GM15510 (cell line): ENCODE measurements around the gene MTHFSD.

Source experiments
- POLR2A ChIP-seq: IDR thresholded peaks from 3 replicates; pipeline ENCODE4 v1.6.1; 2011; ENCODE audit warnings: borderline replicate concordance; ENCODE audit not compliant: insufficient read length; ENCODE audit errors: extremely low read depth

MTHFSD gene

DNA sequence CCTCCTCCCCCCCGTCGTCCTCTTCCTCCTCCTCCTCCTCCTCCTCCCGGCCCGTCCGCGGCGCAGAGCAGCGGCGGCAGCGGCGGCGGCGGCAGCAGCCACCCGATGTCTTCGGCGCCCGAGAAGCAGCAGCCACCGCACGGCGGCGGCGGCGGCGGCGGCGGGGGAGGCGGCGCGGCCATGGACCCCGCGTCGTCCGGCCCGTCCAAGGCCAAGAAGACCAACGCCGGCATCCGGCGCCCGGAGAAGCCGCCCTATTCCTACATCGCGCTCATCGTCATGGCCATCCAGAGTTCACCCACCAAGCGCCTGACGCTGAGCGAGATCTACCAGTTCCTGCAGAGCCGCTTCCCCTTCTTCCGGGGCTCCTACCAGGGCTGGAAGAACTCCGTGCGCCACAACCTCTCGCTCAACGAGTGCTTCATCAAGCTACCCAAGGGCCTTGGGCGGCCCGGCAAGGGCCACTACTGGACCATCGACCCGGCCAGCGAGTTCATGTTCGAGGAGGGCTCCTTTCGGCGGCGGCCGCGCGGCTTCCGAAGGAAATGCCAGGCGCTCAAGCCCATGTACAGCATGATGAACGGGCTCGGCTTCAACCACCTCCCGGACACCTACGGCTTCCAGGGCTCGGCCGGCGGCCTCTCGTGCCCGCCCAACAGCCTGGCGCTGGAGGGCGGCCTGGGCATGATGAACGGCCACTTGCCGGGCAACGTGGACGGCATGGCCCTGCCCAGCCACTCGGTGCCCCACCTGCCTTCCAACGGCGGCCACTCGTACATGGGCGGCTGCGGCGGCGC, 44.4 kb downstream of the MTHFSD start, which contains the start of gene FOXF1:
FOXF1 (plus strand) TSS at position 63 of the 797 bp plus-strand sequence; CDS start at position 106, 43 bp downstream.
- no peak for TF ChIP-seq POLR2A

GRCh38 chr16:86509759-86510464, 45.1 kb downstream of the MTHFSD start:
- no peak for TF ChIP-seq POLR2A

- no peak for TF ChIP-seq POLR2A
These were observed 45.9 kb downstream of the MTHFSD start for GRCh38 chr16:86508947-86509758.

- no peak for TF ChIP-seq POLR2A
These were observed 46.7 kb downstream of the MTHFSD start for GRCh38 chr16:86508028-86508946.

DNA sequence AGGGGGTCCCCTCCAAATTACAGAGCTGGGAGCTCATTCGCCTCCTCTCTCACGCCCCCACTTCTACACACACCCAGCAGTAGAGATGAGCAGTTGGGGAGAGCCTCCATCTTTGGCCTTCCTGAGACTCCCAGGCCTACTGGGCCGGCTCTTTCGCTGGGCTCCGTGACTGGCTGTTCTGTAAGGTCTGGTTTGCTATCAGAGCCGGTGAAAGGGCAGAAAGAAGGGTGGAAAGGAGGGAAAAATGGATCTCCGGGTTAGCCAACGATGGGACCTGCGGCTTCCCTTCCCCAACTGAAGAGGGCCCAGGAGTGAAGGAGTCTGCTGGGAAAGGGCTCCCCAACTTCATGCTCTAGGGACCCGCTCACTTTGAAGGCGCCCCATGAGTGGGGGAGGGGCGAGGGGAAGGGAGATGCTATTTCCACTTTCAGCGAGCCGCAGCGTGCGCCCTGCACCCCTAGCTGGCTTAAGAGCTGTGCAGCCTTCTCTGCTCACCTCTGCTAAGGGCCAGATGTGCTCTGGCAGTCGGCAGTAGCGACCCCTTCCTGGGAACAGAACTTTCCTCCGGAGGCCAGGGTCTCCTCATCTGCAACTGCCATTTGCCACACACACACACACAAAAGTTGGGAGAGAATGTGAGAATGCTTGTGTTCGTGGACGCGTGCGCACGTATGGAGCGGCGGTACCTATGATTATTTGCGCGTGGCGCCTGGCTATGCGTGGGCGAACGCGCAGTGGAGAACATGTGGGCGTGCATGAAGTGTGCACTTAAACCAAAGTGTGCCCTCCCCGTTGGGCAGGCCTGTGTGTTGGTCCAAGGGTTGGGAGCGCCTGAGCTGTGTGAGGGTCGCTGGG, 47.6 kb downstream of the MTHFSD start:
- no peak for TF ChIP-seq POLR2A

DNA sequence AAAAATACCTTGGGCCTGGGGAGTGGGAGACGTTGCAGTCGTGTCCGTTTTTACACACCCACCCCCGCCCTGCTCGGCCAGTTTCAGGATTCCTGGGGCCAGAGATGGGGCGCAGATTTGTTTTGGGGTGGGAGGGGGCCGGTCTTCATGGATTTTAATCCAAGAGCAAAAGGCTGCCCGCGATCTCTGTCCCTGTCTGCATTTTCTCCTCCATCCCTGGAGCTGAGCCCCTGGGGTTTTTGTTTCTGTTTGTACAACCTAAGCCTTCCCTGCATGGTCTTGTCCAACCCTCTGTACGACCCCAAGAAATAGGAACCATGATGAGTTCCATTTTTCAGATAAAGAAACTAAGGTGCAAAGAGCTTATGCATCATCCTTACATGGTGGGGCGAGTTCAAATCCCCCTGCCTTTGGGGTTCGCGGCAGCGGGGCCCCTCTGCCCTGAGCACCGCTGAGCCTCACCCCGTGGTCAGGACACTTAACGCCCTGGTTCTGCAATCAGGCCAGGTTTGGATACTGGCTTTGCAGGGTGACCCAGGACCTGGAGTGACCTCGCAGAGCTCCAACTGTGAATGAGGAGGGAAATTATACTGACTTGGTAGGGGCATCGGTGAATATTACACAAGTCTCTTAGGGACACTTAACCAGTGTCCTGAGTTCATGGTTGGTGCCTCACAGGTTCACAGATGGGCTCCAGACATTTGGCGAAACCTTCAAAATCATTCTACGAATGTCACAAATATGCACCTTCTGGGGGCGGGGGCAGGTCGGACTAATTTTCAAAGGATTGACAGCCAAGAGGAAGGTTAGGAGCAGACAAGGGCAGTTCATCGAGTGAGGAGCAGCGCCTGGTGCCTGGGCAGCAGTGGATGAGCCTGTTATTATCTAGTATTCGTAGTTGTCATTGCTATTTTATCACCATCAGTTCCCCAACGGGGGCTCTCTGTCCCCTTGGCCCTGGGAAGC, 48.9 kb downstream of the MTHFSD start:
- TF ChIP-seq POLR2A: no peak

DNA sequence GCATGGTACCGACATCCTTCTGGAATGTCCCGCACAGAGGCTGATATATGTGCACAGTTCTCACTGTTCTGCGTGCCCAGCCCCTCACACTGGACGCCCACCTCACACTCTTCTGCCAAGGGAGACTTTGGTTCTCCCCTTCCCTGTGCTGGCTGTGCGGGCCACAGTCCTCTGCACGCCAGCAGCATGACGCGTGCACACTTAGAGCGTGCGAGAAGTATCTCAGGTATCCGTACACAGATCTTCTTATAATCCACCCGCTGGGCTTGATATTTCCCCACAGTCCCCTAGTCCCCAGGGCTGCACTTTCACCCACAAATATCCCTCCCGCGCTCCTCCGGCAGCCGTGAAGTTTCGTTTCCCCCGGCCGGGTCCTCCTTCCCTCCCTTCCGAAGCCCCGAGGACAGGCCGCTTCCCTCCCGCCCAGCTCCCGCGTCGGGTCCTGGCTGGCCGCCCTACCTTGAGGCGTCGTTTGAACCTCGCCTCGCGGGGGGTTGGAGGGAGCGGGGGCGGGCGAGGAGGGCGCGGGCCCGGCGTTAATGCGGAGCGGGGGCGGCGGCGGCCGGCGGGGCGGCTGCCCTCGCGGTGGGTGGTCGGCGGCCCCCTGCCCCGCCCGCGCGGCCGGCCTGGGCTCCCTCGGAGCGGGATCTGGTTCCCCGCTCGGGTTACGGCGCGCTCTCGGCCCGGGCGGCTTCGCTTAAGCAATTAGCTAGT, 49.7 kb downstream of the MTHFSD start:
- TF ChIP-seq POLR2A: no peak

GRCh38 chr16:86504315-86505184, 50.5 kb downstream of the MTHFSD start:
- no peak for TF ChIP-seq POLR2A

- no peak for TF ChIP-seq POLR2A
These were observed 51.2 kb downstream of the MTHFSD start for GRCh38 chr16:86503830-86504229.

DNA sequence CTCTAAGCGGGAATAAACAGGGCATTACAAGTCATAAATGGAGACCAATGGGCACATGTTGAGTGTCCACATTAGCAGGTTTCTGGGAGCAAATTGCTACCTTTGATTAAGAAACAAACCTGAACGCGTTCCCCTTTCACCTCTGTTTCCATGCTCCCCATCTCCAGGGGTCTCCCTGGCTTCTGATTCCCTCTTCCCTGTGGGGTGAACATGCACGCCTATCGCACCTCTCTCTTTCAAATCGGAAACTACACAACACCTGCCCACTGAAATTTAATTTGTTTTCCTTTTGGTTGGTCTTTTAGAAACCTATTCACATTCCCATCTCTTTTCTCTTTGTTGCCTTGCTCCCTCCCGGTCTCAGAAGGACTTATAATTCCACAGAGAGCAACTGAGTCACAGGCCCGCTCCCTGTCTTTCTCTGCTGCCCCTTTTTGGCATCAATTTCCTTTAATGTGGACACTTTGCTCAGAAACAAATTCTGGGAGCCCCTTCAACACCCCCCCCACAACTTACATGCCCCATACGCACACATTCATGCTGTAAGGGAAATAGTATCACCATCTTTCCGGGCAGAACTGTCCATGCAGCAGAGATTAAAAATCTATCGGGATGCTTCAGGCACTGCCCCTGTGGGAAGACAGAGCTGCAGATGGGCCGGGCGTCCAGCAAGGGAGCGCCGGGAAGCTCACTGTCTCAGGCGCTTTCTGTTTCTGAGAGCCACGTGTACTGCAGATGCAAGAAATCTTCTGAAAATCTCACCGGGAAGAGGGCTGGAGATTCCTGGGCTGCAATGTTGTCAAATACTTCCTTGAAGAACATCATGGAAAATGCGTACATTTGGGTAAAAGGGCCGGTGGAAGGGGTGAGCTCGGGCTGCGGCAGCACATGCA, 51.9 kb downstream of the MTHFSD start:
- no peak for TF ChIP-seq POLR2A
